GM18498 (cell line): ENCODE results near the gene ZNF337.
"Not testable (repeated sequence)": the region's sequence is repeated elsewhere in the genome, so short reads cannot be mapped to it uniquely, and the experiment has no call there.

Experiments
- ATAC-seq: cut with Tn5 transposase; IDR thresholded peaks from one replicate; pipeline ENCODE4 v1.9.1; 2021; ENCODE audit warnings: mild to moderate bottlenecking, moderate library complexity; ENCODE audit not compliant: unreplicated experiment

ZNF337 gene

GRCh38 chr20:25696371-25697131 is at the start of gene ZNF337:
TSS of gene ZNF337 (minus strand) at chr20:25696853. CDS start at chr20:25686417, 10,436 bp downstream.
- peak; percentile 95 for ATAC-seq

- ATAC-seq: no peak
Observed at GRCh38 chr20:25745738-25746137, 49.1 kb upstream of the ZNF337 start.

- ATAC-seq: no peak
Observed at GRCh38 chr20:25745100-25745499, 48.4 kb upstream of the ZNF337 start.

- no peak for ATAC-seq
Observed at GRCh38 chr20:25744261-25744660, 47.6 kb upstream of the ZNF337 start.

- ATAC-seq: no peak
Observed at GRCh38 chr20:25741088-25741487, 44.4 kb upstream of the ZNF337 start.

GRCh38 chr20:25739615-25740320 is 43.1 kb upstream of the ZNF337 start:
- ATAC-seq: no peak

GRCh38 chr20:25738198-25738597 is 41.5 kb upstream of the ZNF337 start:
- no peak for ATAC-seq

- no peak for ATAC-seq
Observed at GRCh38 chr20:25733903-25734302, 37.2 kb upstream of the ZNF337 start.

GRCh38 chr20:25730862-25731261 is 34.2 kb upstream of the ZNF337 start:
- no peak for ATAC-seq

- ATAC-seq: no peak
Observed at GRCh38 chr20:25726357-25726756, 29.7 kb upstream of the ZNF337 start.

- ATAC-seq: no peak
Observed at GRCh38 chr20:25725639-25726038, 29.0 kb upstream of the ZNF337 start.

GRCh38 chr20:25723975-25724374 is 27.3 kb upstream of the ZNF337 start:
- ATAC-seq: no peak

GRCh38 chr20:25720285-25720684 is 23.6 kb upstream of the ZNF337 start:
- ATAC-seq: no peak

- ATAC-seq: not testable (repeated sequence)
Observed at GRCh38 chr20:25718896-25719809, 22.5 kb upstream of the ZNF337 start.

GRCh38 chr20:25707695-25708094 is 11.0 kb upstream of the ZNF337 start:
- ATAC-seq: no peak

- peak; percentile 63 for ATAC-seq
Observed at GRCh38 chr20:25706793-25707192, 10.1 kb upstream of the ZNF337 start.

GRCh38 chr20:25705830-25706351 is 9.2 kb upstream of the ZNF337 start:
- ATAC-seq: no peak

GRCh38 chr20:25704303-25704702 is 7.7 kb upstream of the ZNF337 start:
- ATAC-seq: not testable (repeated sequence)

GRCh38 chr20:25700835-25701234 is 4.2 kb upstream of the ZNF337 start:
- not testable (repeated sequence) for ATAC-seq

GRCh38 chr20:25699914-25700313 is 3.3 kb upstream of the ZNF337 start:
- no peak for ATAC-seq

GRCh38 chr20:25697132-25697446 is 436 bp upstream of the ZNF337 start:
- no peak for ATAC-seq
